Activated CD8-positive, alpha-beta memory T cell treated with anti-CD3 and anti-CD28 coated beads, Interleukin-2, amount 10 ng/mL, durations not matched to agents 7 days and 5 days (primary cell): Measurements from ENCODE around the gene KRT72. TPM values are rescaled to one million over a fixed set of nuclear protein-coding genes. Genes with fewer than 3 reads are reported as not detected.

Source experiments
- ATAC-seq: fragments of 150-1000 bp; cut with Tn5 transposase; one replicate; pipeline ENCODE4 v1.10.0; 2021; ENCODE audit warnings: moderate library complexity
- CTCF ChIA-PET: fragments of 350-600 bp; sonication (Branson Sonifier 250); formaldehyde crosslinking; loops from one replicate; lab custom pipeline; 2021; ENCODE audit warnings: antibody characterized with exemption; lab: Charles Lee
- DNase-seq: peaks from one replicate; pipeline ENCODE4 v3.0.0-alpha.2; 2020
- H3K27ac Mint-ChIP-seq: one replicate; pipeline ENCODE4 v1.8.0; 2021; ENCODE audit warnings: mild to moderate bottlenecking, mixed read lengths
- H3K27me3 Mint-ChIP-seq: one replicate; pipeline ENCODE4 v1.8.0; 2021; ENCODE audit warnings: mixed read lengths
- H3K36me3 Mint-ChIP-seq: one replicate; pipeline ENCODE4 v1.8.0; 2021; ENCODE audit warnings: mild to moderate bottlenecking, mixed read lengths
- H3K4me1 Mint-ChIP-seq: one replicate; pipeline ENCODE4 v1.8.0; 2021; ENCODE audit warnings: mixed read lengths
- H3K4me3 Mint-ChIP-seq: one replicate; pipeline ENCODE4 v1.8.0; 2021; ENCODE audit warnings: mild to moderate bottlenecking, moderate library complexity, mixed read lengths
- H3K9me3 Mint-ChIP-seq: one replicate; pipeline ENCODE4 v1.8.0; 2022; ENCODE audit warnings: low read depth, mixed read lengths
- total RNA-seq, 2 experiments: library from RNA; stranded (reverse); gene quantifications; one replicate each; pipeline ENCODE4 v1.2.3, GENCODE V29; 2021

KRT72 gene
- total RNA-seq, 2 experiments from 2014 or later, result 0.15 TPM; not detected in 1

- Mint-ChIP-seq H3K4me3 (no peak overlapping the region), H3K4me1 (peaks cover 6% of the 10 kb centered on the region), H3K27ac (no peak overlapping the region), H3K27me3 (peaks cover 11% of the 10 kb centered on the region), H3K9me3 (no peaks in the 10 kb centered on the region), H3K36me3 (no peaks in the 10 kb centered on the region)
- no peak for DNase-seq
- no peak for ATAC-seq
- CTCF ChIA-PET, result interaction anchor here (0.8 to 2.2 kb wide), 2 partner anchors 340 to 442 kb away, joined by 3 to 10 read pairs; no protein-coding TSS in a partner anchor
These were observed 62.0 kb downstream of the KRT72 start for GRCh38 chr12:52539083-52539820.

GRCh38 chr12:52537101-52537500, 64.2 kb downstream of the KRT72 start:
- DNase-seq (no peak), ATAC-seq (no peak)
- no peak overlapping the region for H3K27ac Mint-ChIP-seq
- no peaks in the 10 kb centered on the region for H3K36me3 Mint-ChIP-seq
- H3K4me3 Mint-ChIP-seq, result no peak overlapping the region
- peaks cover 11% of the 10 kb centered on the region for H3K27me3 Mint-ChIP-seq
- no peaks in the 10 kb centered on the region for H3K9me3 Mint-ChIP-seq
- no peaks in the 10 kb centered on the region for H3K4me1 Mint-ChIP-seq
- CTCF ChIA-PET, result interaction anchor here (2.2 kb wide), 1 partner anchor 343 kb away, joined by 10 read pairs; no protein-coding TSS in a partner anchor

Other genes with a start within 250 kb of the KRT72 start
- not detected for gene KRT85, start 234.0 kb downstream of the KRT72 start, total RNA-seq
- gene KRT84, start 215.8 kb downstream of the KRT72 start, total RNA-seq, result not detected
- not detected for gene KRT82, start 195.1 kb downstream of the KRT72 start, total RNA-seq
- not detected for gene KRT75, start 167.1 kb downstream of the KRT72 start, total RNA-seq
- not detected for gene KRT6B, start 149.3 kb downstream of the KRT72 start, total RNA-seq
- not detected for gene KRT6C, start 127.7 kb downstream of the KRT72 start, total RNA-seq
- gene KRT6A, start 108.2 kb downstream of the KRT72 start, total RNA-seq, result not detected
- gene KRT5, start 81.1 kb downstream of the KRT72 start, total RNA-seq, result not detected
- gene KRT71, start 48.3 kb downstream of the KRT72 start, total RNA-seq, result not detected
- gene KRT74, start 27.6 kb downstream of the KRT72 start, total RNA-seq, result not detected
- not detected for gene KRT73, start 17.1 kb upstream of the KRT72 start, total RNA-seq
- gene KRT2, start 50.7 kb upstream of the KRT72 start, total RNA-seq, result not detected
- gene KRT1, start 78.9 kb upstream of the KRT72 start, total RNA-seq, result not detected
- not detected for gene KRT77, start 102.1 kb upstream of the KRT72 start, total RNA-seq
- not detected for gene KRT76, start 175.9 kb upstream of the KRT72 start, total RNA-seq
- not detected for gene KRT3, start 194.7 kb upstream of the KRT72 start, total RNA-seq
- gene KRT4, start 212.7 kb upstream of the KRT72 start, total RNA-seq, result not detected
- under 1 TPM in 1 of 2 experiments, not detected in 1; 0.23 TPM for gene KRT79, start 232.8 kb upstream of the KRT72 start, total RNA-seq
- not detected for gene KRT78, start 247.5 kb upstream of the KRT72 start, total RNA-seq